H1 (cell line): ENCODE results near the gene SSTR3. TPM values are rescaled to one million over a fixed set of nuclear protein-coding genes. Genes with fewer than 3 reads are reported as not detected.

Source experiments
- CTCF ChIA-PET: fragments of 300-600 bp; sonication (Branson Sonifier 250); formaldehyde crosslinking; loops from one replicate; lab custom pipeline; 2021; ENCODE audit not compliant: partially characterized antibody; lab: Charles Lee
- POLR2A ChIA-PET: fragments of 300-600 bp; sonication (Branson Sonifier 250); formaldehyde crosslinking; loops from one replicate; lab custom pipeline; 2021; ENCODE audit warnings: inconsistent platforms; ENCODE audit not compliant: partially characterized antibody; lab: Charles Lee
- DNase-seq, 2 experiments: peaks; one replicate each; pipeline versions ENCODE4 v3.0.0 to v3.0.0-alpha.2; 2010 to 2022; ENCODE audit warnings: low spot score in 2 of 2, low read depth in 1 of 2, mixed read lengths in 1 of 2
- FAIRE-seq: peaks from 2 replicates; lab custom pipeline; 2011; peaks lifted over from hg19 to GRCh38; lab: Jason Lieb, UNC
- H2AFZ ChIP-seq: 2 replicates; pipeline ENCODE4 v1.8.1; 2012; ENCODE audit warnings: low read length, inconsistent platforms
- H2AK5ac ChIP-seq: 2 replicates; pipeline ENCODE4 v1.6.1; 2013; ENCODE audit warnings: low read depth, low read length
- H2BK120ac ChIP-seq: replicated peaks from 2 replicates; pipeline ENCODE3; 2013; ENCODE audit warnings: low read depth, low read length, inconsistent platforms
- H2BK12ac ChIP-seq: 2 replicates; pipeline ENCODE4 v1.6.1; 2013; ENCODE audit warnings: low read depth, low read length
- H2BK15ac ChIP-seq: 2 replicates; pipeline ENCODE4 v1.6.1; 2013; ENCODE audit warnings: low read length
- H2BK20ac ChIP-seq: 2 replicates; pipeline ENCODE4 v1.6.1; 2013; ENCODE audit warnings: low read length
- H2BK5ac ChIP-seq: 2 replicates; pipeline ENCODE4 v1.6.1; 2013; ENCODE audit warnings: low read depth, low read length
- H3K14ac ChIP-seq: 2 replicates; pipeline ENCODE4 v1.6.1; 2013; ENCODE audit warnings: inconsistent platforms; ENCODE audit not compliant: insufficient read length
- H3K18ac ChIP-seq: 2 replicates; pipeline ENCODE4 v1.6.1; 2013; ENCODE audit warnings: low read length; ENCODE audit errors: extremely low read depth
- H3K23ac ChIP-seq: 2 replicates; pipeline ENCODE4 v1.6.1; 2013; ENCODE audit warnings: inconsistent platforms; ENCODE audit not compliant: insufficient read length
- H3K23me2 ChIP-seq: 2 replicates; pipeline ENCODE4 v1.6.1; 2013; ENCODE audit warnings: low read depth, low read length
- H3K27ac ChIP-seq: 2 replicates; pipeline ENCODE4 v1.6.1; 2011; ENCODE audit warnings: low read depth, low read length, inconsistent platforms
- H3K27me3 ChIP-seq, 4 experiments: replicated peaks in 1 of 4; 1 replicate in 1 of 4; 2 replicates in 3 of 4; pipeline versions ENCODE4 v1.6.1 to v1.8.1; 2011 to 2013; ENCODE audit warnings: low read length in 3 of 4, mild to moderate bottlenecking in 3 of 4, inconsistent platforms in 2 of 4, mixed read lengths in 2 of 4, moderate library complexity in 1 of 4; ENCODE audit not compliant: control insufficient read depth in 3 of 4, insufficient read depth in 3 of 4; ENCODE audit errors: extremely low read depth in 1 of 4
- H3K36me3 ChIP-seq, 4 experiments: 2 replicates each; pipeline versions ENCODE4 v1.6.1 to v1.8.1; 2011 to 2013; ENCODE audit warnings: mild to moderate bottlenecking in 4 of 4, low read length in 3 of 4, moderate library complexity in 2 of 4, control low read depth in 1 of 4, inconsistent platforms in 1 of 4; ENCODE audit not compliant: insufficient read depth in 4 of 4, control insufficient read depth in 2 of 4
- H3K4ac ChIP-seq: replicated peaks from 2 replicates; pipeline ENCODE3; 2013; ENCODE audit warnings: low read length, low read depth, mixed read lengths, inconsistent platforms; ENCODE audit not compliant: insufficient read length
- H3K4me1 ChIP-seq, 4 experiments: replicated peaks in 1 of 4; 1 replicate in 1 of 4; 2 replicates in 3 of 4; pipeline versions ENCODE4 v1.6.1 to v1.8.1; 2011 to 2013; ENCODE audit warnings: low read length in 3 of 4, inconsistent platforms in 2 of 4, mixed read lengths in 1 of 4; ENCODE audit not compliant: insufficient read depth in 4 of 4, control insufficient read depth in 3 of 4
- H3K4me2 ChIP-seq, 2 experiments: 2 replicates each; pipeline versions ENCODE4 v1.6.1 to v1.8.1; 2011 to 2013; ENCODE audit warnings: low read depth in 2 of 2, low read length in 2 of 2, control low read depth in 1 of 2, inconsistent platforms in 1 of 2, mild to moderate bottlenecking in 1 of 2; ENCODE audit not compliant: insufficient read depth in 1 of 2
- H3K4me3 ChIP-seq, 4 experiments: fragments of 200-600, 300-600 bp in 1 of 4; sonication (generic), shearing (Covaris generic), sonication (Bioruptor Twin) in 1 of 4; 2 replicates each; pipeline versions ENCODE4 v1.5.1 to v1.8.1; 2011 to 2016; ENCODE audit warnings: low read length in 4 of 4, low read depth in 3 of 4, control low read depth in 2 of 4, inconsistent platforms in 2 of 4, mild to moderate bottlenecking in 2 of 4, mixed read lengths in 1 of 4, moderate library complexity in 1 of 4; ENCODE audit not compliant: insufficient read depth in 2 of 4; ENCODE audit errors: extremely low read depth in 1 of 4
- H3K56ac ChIP-seq: replicated peaks from 2 replicates; pipeline ENCODE3; 2013; ENCODE audit warnings: low read depth, mild to moderate bottlenecking, mixed read lengths, low read length, inconsistent platforms; ENCODE audit not compliant: insufficient read length
- H3K79me1 ChIP-seq: 2 replicates; pipeline ENCODE4 v1.6.1; 2013; ENCODE audit warnings: low read depth, low read length, control low read depth
- H3K79me2 ChIP-seq, 2 experiments: 2 replicates each; pipeline versions ENCODE4 v1.6.1 to v1.8.1; 2012 to 2013; ENCODE audit warnings: low read length in 2 of 2, mild to moderate bottlenecking in 2 of 2, inconsistent platforms in 1 of 2; ENCODE audit not compliant: insufficient read depth in 2 of 2, control insufficient read depth in 1 of 2
- H3K9ac ChIP-seq, 4 experiments: replicated peaks in 1 of 4; 1 replicate in 1 of 4; 2 replicates in 3 of 4; pipeline versions ENCODE4 v1.6.1 to v1.8.1; 2011 to 2013; ENCODE audit warnings: low read depth in 3 of 4, low read length in 3 of 4, control low read depth in 2 of 4, mild to moderate bottlenecking in 2 of 4, moderate library complexity in 2 of 4, inconsistent platforms in 1 of 4; ENCODE audit errors: extremely low read depth in 1 of 4
- H3K9me3 ChIP-seq, 2 experiments: 2 replicates each; pipeline versions ENCODE4 v1.6.1 to v1.8.1; 2012 to 2013; ENCODE audit warnings: mild to moderate bottlenecking in 2 of 2, moderate library complexity in 2 of 2, control low read depth in 1 of 2, inconsistent platforms in 1 of 2, low read depth in 1 of 2, low read length in 1 of 2, mixed read lengths in 1 of 2; ENCODE audit not compliant: insufficient read depth in 2 of 2
- H4K20me1 ChIP-seq, 2 experiments: replicated peaks in 1 of 2; 2 replicates each; pipeline versions ENCODE3 to v1.8.1; 2011 to 2013; ENCODE audit warnings: inconsistent platforms in 2 of 2, low read length in 2 of 2, mild to moderate bottlenecking in 1 of 2; ENCODE audit not compliant: insufficient read depth in 2 of 2, control insufficient read depth in 1 of 2
- H4K5ac ChIP-seq: 2 replicates; pipeline ENCODE4 v1.6.1; 2013; ENCODE audit warnings: low read length, low read depth, mixed read lengths, inconsistent platforms; ENCODE audit not compliant: insufficient read length
- H4K8ac ChIP-seq: 2 replicates; pipeline ENCODE4 v1.8.0; 2013; ENCODE audit warnings: mild to moderate bottlenecking, moderate library complexity, low read length, inconsistent platforms; ENCODE audit not compliant: insufficient read depth; ENCODE audit errors: extremely low read depth
- H4K91ac ChIP-seq: replicated peaks from 2 replicates; pipeline ENCODE3; 2013; ENCODE audit warnings: low read length, mixed read lengths, inconsistent platforms; ENCODE audit not compliant: insufficient read length
- CHD2 ChIP-seq: IDR thresholded peaks from 2 replicates; pipeline ENCODE4 v1.6.1; 2012; ENCODE audit warnings: low read length, improper control_type of control experiment
- GABPA ChIP-seq: IDR thresholded peaks from 2 replicates; pipeline ENCODE4 v1.6.1; 2011; ENCODE audit warnings: mild to moderate bottlenecking, low read length, moderate library complexity, borderline replicate concordance; ENCODE audit not compliant: insufficient read depth
- KDM5A ChIP-seq: fragments of 200-600 bp; IDR thresholded peaks from 2 replicates; pipeline ENCODE4 v1.7.1; 2012; ENCODE audit warnings: mild to moderate bottlenecking, low read length, inconsistent platforms, mixed read lengths
- MAX ChIP-seq: IDR thresholded peaks from 2 replicates; pipeline ENCODE4 v1.6.1; 2012; ENCODE audit warnings: inconsistent platforms
- NRF1 ChIP-seq: IDR thresholded peaks from 2 replicates; pipeline ENCODE4 v1.6.1; 2011; ENCODE audit warnings: mild to moderate bottlenecking, low read depth, low read length, improper control_type of control experiment
- POLR2AphosphoS5 ChIP-seq: IDR thresholded peaks from 2 replicates; pipeline ENCODE4 v1.6.1; 2011; ENCODE audit warnings: low read depth, low read length
- RAD21 ChIP-seq, 2 experiments: IDR thresholded peaks in 1 of 2; conservative IDR thresholded peaks in 1 of 2; 2 replicates each; pipeline ENCODE4 v1.6.1; 2011; ENCODE audit warnings: low read depth in 2 of 2, low read length in 2 of 2, improper control_type of control experiment in 1 of 2, inconsistent platforms in 1 of 2, mild to moderate bottlenecking in 1 of 2, moderate library complexity in 1 of 2
- SIN3A ChIP-seq, 2 experiments: IDR thresholded peaks in 1 of 2; conservative IDR thresholded peaks in 1 of 2; 2 replicates each; pipeline ENCODE4 v1.6.1; 2011 to 2012; ENCODE audit warnings: low read length in 2 of 2, improper control_type of control experiment in 1 of 2, low read depth in 1 of 2, mild to moderate bottlenecking in 1 of 2
- SP4 ChIP-seq: IDR thresholded peaks from 2 replicates; pipeline ENCODE4 v1.6.1; 2012; ENCODE audit warnings: low read length, inconsistent platforms
- USF2 ChIP-seq: IDR thresholded peaks from 2 replicates; pipeline ENCODE4 v1.6.1; 2011; ENCODE audit warnings: low read length, improper control_type of control experiment
- WGBS, 2 experiments: shearing (Covaris generic) in 1 of 2; methylation state at CpG; one replicate each; pipeline versions ENCODE4 v1.1.6 to v1.1.7; 2013 to 2015; ENCODE audit warnings: low lambda C conversion rate in 2 of 2, mixed read lengths in 2 of 2, inconsistent platforms in 1 of 2, low coverage in 1 of 2, missing lambda C conversion rate in 1 of 2; ENCODE audit not compliant: insufficient replicate concordance in 2 of 2, insufficient coverage in 1 of 2, insufficient read length in 1 of 2; ENCODE audit errors: extremely low coverage in 1 of 2, missing lambda C conversion rate in 1 of 2; 5-methylcytosine and 5-hydroxymethylcytosine counted together
- polyA plus RNA-seq, 7 experiments: library from polyadenylated mRNA; depleted of rRNA in 3 of 7; stranded (reverse) in 5 of 7; unstranded in 2 of 7; fragments of >200 nt in 5 of 7; fragments of 200-250 nt in 2 of 7; gene quantifications; 1 replicate in 5 of 7; 2 replicates in 1 of 7; 4 replicates in 1 of 7; pipeline versions ENCODE4 v1.2.1 to v1.2.3, GENCODE V29; 2011 to 2013; ENCODE audit warnings: missing spikeins in 2 of 7, mixed read lengths in 2 of 7
- total RNA-seq: library from RNA; stranded (reverse); fragmentation: NEBNext Ultra II Directional; extraction: Animal tissue kit (Norgen Biotek cat#: 25700); gene quantifications from 2 replicates; pipeline ENCODE4 v1.2.1, GENCODE V29; 2021

The SSTR3 gene
- total and polyA plus RNA-seq, 2 of the 8 experiments (the other 6 are each of a cell fraction or from before 2014, with no cell fraction given) = 0.22 to 0.77 TPM

GRCh38 chr22:37228106-37229011, 16.1 kb upstream of the SSTR3 start:
- H3K23ac ChIP-seq = no peak overlapping the region
- H3K79me2 ChIP-seq = no peaks in the 10 kb centered on the region
- no peak overlapping the region for H2BK15ac ChIP-seq
- no peak overlapping the region for H4K91ac ChIP-seq
- no peaks in the 10 kb centered on the region for H3K79me1 ChIP-seq
- no peak overlapping the region for H3K9ac ChIP-seq
- FAIRE-seq (no peak), DNase-seq (no peak)
- no peak overlapping the region for H3K4me2 ChIP-seq
- no peak overlapping the region for H3K4ac ChIP-seq
- no peak overlapping the region for H4K5ac ChIP-seq
- no peak overlapping the region for H2BK120ac ChIP-seq
- H2BK12ac ChIP-seq = no peak overlapping the region
- H3K27ac ChIP-seq = no peak overlapping the region
- H3K4me1 ChIP-seq = no peaks in the 10 kb centered on the region
- H3K56ac ChIP-seq = no peak overlapping the region
- H2BK5ac ChIP-seq = no peak overlapping the region; the same call in 1 of the 2 replicates
- no peak overlapping the region for H3K14ac ChIP-seq
- peaks cover 2% of the 10 kb centered on the region; the same call in 1 of the 2 replicates for H3K23me2 ChIP-seq
- H2AFZ ChIP-seq = no peak overlapping the region
- no peak overlapping the region for H3K4me3 ChIP-seq
- H2AK5ac ChIP-seq = no peak overlapping the region
- H3K36me3 ChIP-seq = no peaks in the 10 kb centered on the region
- no peak overlapping the region for H3K18ac ChIP-seq
- H4K20me1 ChIP-seq = no peaks in the 10 kb centered on the region
- no peak overlapping the region for H2BK20ac ChIP-seq
- ChIA-PET POLR2A (interaction anchor here (1.0 kb wide), 1 partner anchor 16 kb away, joined by 3 read pairs; the partner anchor contains the start of gene RAC2), CTCF (interaction anchor here (0.6 to 2.6 kb wide), 7 partner anchors 30 to 658 kb away, joined by 3 to 9 read pairs (median 3); no protein-coding TSS in a partner anchor)
- TF ChIP-seq USF2 (no peak), SIN3A (conservative IDR thresholded peaks at IDR 0.05 in 1 of 2, IDR thresholded peaks at IDR 0.05 in 1 of 2; ENCODE audit: low read depth in 1 of 2, low read length in 2 of 2) (no peak), SP4 (no peak), NRF1 (no peak), CHD2 (no peak), KDM5A (no peak), POLR2AphosphoS5 (no peak), MAX (no peak), RAD21 (IDR thresholded peaks at IDR 0.05 in 1 of 2, conservative IDR thresholded peaks at IDR 0.05 in 1 of 2; ENCODE audit: low read depth in 2 of 2, low read length in 2 of 2) (no peak), GABPA (no peak)
- no peaks in the 10 kb centered on the region for H3K27me3 ChIP-seq
- H3K9me3 ChIP-seq = no peaks in the 10 kb centered on the region
- 82% methylated on average over 20 of the region's 20 CpGs; no CpG with 5 or more reads in 1 of the 2 experiments for WGBS, 2 experiments
- no peak overlapping the region for H4K8ac ChIP-seq
